Measurements from ENCODE around the gene AUTS2.

AUTS2 gene

GRCh38 chr7:69992938-69993337 is 394.7 kb downstream of the AUTS2 start:
- TF ChIP-seq CTCF (conservative IDR thresholded peaks at IDR 0.05; ENCODE audit: low read length) = no peak
- DNase-seq (ENCODE audit: low read depth) = no peak
- H3K4me3 ChIP-seq (ENCODE audit: low read length) = no peak overlapping the region

GRCh38 chr7:69994218-69994617 is 395.9 kb downstream of the AUTS2 start:
- no peak for DNase-seq (ENCODE audit: low read depth)
- TF ChIP-seq CTCF (conservative IDR thresholded peaks at IDR 0.05; ENCODE audit: low read length) = no peak
- H3K4me3 ChIP-seq (ENCODE audit: low read length) = no peak overlapping the region

GRCh38 chr7:69994886-69995542 is 396.7 kb downstream of the AUTS2 start:
- no peak for DNase-seq (ENCODE audit: low read depth)
- H3K4me3 ChIP-seq (ENCODE audit: low read length) = no peak overlapping the region
- no peak for TF ChIP-seq CTCF (conservative IDR thresholded peaks at IDR 0.05; ENCODE audit: low read length)

- DNase-seq (ENCODE audit: low read depth) = no peak
- TF ChIP-seq CTCF (conservative IDR thresholded peaks at IDR 0.05; ENCODE audit: low read length) = no peak
- no peak overlapping the region for H3K4me3 ChIP-seq (ENCODE audit: low read length)
These were observed 397.8 kb downstream of the AUTS2 start for GRCh38 chr7:69996121-69996520.

DNA sequence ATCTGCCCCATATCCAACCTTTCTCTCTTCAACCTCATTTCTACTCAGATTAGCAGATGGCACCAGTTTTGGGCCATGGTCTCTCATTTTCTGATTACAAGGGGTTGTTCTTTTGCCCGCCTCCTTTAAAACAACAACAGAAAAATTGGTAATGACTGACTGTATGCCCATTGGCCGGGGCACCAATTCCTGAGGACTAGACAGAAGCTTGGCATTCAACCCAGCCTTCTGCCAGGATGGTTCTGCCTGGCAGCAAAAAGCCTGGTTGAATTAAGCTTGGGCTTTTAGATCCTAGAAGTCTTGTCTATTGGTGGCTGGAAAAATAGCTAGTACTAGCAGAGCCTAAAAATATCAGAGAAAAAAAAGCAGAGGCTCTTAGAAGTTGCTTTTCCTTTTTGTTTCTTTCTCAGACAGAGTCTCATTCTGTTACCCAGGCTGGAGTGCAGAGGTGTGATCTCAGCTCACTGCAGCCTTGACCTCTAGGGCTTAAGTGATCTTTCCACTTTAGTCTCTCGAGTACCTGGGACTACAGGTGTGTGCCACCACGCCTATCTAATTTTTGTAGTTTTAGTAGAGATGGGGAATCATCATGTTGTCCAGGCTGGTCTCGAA is 402.6 kb downstream of the AUTS2 start:
- no peak for TF ChIP-seq CTCF (conservative IDR thresholded peaks at IDR 0.05; ENCODE audit: low read length)
- DNase-seq (ENCODE audit: low read depth) = no peak
- H3K4me3 ChIP-seq (ENCODE audit: low read length) = no peak overlapping the region

DNA sequence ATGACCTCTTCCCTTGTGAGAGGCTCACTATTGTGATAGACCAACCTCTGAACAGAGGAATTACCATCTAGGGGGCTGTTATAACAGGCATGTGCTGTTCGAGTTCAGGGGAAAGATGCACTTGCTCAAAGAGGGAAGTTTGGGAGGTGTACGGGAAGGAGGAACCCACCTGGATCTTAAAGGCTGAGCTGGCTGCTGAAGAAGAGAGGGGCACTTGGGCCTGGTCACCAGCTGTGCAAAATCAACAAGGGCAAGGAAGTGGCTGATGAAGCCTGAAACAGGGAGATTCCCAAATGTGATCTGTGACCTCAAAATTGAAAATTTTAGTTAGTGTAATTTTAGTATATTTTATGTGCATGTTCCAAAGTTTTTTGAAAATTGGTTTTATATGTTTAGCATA is 407.2 kb downstream of the AUTS2 start:
- no peak for TF ChIP-seq CTCF (conservative IDR thresholded peaks at IDR 0.05; ENCODE audit: low read length)
- DNase-seq (ENCODE audit: low read depth) = no peak
- no peak overlapping the region for H3K4me3 ChIP-seq (ENCODE audit: low read length)

DNA sequence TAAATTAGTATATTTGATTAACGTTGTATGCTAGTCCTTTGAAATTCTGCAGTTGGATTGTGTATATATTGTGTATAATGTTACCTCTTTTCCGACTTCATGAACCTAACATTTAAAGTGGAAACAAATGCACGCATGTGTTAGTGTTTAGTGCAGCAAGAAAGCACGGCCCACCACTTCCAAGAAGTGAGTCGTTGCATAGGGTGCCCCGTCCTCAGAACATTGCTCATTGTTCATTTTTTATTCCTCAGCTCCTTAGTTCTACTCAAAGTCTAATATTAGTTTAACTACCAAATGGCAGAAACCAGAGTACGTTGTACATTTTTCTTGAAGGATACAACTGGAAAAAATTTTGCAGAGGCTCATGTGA is 407.6 kb downstream of the AUTS2 start:
- H3K4me3 ChIP-seq (ENCODE audit: low read length) = no peak overlapping the region
- no peak for TF ChIP-seq CTCF (conservative IDR thresholded peaks at IDR 0.05; ENCODE audit: low read length)
- no peak for DNase-seq (ENCODE audit: low read depth)

Data from AG10803 (cell line).